Stimulated activated CD4-positive, alpha-beta T cell treated with anti-CD3 and anti-CD28 coated beads, Interleukin-12 subunit alpha, Interleukin-12 subunit beta, amount 100 ng/mL, for 24 hours (primary cell): ENCODE measurements around the gene FRMD1.

Source experiments
- DNase-seq, 2 experiments: peaks; one replicate each; pipeline ENCODE4 v3.0.0-alpha.2; 2020; ENCODE audit warnings: low read depth in 2 of 2

FRMD1 gene

DNA sequence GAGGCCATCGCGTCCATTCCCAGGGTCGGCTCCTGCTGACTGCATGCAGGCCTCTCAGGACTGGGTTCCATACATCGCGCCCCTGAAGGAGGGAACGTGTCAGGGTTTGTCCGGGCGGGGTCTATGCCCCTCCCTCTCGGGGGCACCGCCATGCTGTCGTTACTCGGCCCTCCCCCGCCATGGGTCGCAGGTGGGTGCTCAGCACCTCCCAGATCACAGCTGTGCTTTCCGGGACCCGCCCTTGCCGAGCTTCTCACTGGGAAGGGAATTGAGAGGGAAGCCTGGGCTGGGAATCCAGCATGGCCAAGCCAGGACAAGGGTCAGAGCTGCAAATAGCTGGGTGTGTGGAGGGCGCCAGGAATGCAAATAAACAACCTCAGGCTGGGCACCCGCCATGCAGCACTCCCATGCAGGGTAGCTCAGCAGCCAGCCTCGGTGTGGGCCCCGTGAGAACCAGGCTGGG is at the start of gene FRMD1:
Gene FRMD1 (minus strand): TSS at position 270 of the 463 bp plus-strand sequence. CDS start 118 bp downstream, at position 152.
- no peak for DNase-seq

DNA sequence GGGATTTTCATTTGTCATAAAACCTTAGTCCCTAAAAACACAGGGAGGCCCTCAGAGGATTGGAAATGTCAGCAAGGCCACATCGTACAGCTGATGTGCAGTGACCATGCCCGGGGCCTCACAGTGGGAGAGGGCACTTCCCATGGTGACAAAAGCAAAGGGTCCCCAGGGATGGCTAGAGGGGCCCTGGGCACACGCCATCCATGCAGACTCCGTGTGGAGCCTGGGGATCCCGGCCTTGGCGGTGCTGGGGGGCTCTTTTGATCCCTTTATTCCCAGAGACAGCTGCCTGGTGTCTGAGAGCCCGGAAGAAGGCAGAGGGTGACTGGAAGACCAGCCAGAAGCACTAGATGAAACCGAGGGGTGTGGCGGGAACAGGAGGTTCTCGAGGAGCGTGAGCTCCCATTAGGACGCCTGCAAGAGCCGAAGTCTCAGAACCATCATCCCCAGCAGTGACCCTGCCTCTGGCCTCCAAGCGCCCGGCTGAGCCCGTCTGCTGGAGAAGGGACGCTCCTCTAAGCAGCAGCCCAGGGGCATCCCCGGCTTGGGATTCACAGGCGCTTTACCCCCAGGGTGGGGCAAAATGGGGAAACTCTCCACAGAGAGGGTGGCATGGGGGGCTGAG is 49.1 kb upstream of the FRMD1 start:
- DNase-seq = no peak

- no peak for DNase-seq
These were observed 48.4 kb upstream of the FRMD1 start for GRCh38 chr6:168127384-168127868.

DNA sequence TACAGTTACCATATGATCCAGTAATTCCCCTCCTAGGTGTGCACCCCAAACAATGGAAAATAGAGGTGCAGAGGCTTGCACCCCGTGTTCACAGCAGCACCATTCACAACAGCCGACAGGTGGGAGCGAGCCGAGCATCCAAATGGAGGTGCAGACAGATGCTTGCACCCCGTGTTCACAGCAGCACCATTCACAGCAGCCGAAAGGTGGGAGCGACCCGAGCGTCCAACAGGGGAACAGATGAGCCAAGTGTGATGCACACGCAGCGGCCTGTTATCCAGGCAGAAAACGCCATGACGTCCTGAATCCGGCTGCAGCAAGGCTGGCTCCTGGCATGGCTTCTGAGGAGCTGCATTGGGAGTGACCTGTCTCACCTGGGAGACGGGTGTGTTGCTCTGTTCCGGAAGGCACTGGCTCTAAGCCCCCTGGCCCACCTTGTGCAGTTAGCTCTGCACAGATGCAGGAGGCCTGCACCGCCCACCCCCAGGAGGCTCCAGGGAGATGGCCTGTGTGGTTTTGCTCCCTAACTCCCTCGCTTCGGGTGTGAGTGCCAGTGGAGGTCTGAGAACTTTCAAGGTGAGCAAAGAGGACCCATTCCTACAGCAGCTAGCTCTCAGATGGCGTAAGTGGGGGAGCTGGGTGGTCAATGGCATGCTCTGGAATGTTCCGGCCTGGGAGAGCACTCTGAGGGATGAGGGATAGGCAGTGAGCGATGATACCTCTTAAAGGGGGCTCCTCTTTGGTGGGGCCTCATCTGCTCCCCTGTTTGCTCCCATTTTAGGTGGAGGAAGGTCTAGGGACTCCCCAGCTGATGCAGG is 47.8 kb upstream of the FRMD1 start:
- DNase-seq = no peak

DNA sequence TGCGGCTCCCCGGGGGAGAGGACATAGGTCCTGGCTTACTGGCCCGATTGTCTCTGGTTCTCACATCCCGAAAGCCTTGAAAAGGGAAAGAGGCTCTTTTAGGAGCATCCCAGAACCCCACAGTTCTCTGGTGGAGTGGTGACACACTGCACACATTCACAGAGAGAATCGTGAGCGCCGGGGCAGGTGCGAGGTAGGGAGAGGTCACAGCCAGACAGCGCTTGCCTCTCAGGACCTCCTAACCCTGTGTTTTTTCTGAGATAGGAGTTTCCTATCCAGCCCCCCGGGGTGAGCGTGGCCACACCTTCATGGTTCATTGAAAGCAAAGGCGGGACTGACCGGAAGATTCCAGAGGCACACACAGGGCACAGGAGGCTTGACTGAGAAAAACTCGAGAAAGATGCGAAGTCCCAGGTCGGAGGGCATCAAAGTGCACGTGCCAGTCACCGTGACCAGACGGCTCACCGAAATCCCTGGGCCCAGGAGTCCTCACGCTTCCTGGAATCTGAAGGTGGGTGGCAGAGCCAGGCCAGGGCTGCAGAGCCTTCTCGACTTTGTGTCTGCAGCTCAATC is 46.5 kb upstream of the FRMD1 start:
- no peak for DNase-seq

- DNase-seq = no peak
These were observed 45.9 kb upstream of the FRMD1 start for GRCh38 chr6:168124921-168125320.

GRCh38 chr6:168124158-168124557 is 45.1 kb upstream of the FRMD1 start:
- no peak for DNase-seq

DNA sequence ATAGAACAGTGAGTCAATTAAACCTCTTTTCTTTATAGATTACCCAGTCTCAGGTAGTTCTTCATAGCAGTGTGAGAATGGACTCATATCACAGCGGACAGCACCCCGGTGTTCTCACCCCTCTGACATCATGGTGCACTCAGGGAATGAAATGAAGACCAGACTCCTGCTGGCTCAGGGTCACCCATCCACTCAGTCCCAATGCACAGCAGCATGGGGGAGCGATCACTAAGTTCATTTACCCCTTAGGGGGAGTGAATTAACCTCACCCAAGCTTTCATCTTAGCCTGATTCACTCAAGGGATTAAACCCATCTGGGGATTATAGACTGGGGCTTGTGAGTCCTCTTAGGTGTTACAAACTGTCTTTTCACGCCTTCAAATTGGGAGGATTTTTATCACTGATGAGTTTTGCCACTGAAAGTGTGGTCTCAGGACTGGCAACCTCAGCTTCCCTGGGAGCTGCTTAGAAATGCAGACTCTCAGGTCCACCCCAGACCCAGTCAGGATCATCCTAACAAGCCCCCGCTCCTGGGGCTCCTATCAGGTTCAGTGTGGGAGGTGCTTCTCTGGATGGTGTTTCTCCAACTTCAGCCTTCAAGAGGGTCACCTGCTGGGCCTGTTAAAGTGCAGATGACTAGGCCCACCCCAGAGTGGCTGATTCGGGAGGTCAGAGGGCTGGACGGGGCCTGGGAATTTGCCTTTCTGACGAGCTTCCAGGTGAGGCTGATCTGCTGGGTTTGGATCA is 44.3 kb upstream of the FRMD1 start:
- no peak for DNase-seq

DNA sequence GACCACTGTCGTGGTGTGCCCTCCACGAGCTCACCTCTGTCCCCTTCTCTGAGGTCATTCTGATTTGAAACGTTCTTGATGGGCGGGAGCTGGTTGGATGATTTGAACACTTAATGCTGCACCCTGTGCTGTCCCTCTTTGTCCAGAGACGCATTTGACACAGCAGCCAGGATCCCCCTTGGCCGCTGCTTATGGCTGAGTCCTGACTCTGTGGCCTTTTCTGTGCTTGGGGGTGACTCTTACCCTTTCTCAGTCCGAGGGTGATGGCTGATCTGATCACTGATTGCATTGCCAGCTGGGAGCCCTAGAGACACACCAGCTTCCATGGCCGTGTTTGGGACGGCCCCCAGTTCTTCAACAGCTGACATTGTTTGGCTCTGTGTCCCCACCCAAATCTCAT is 43.5 kb upstream of the FRMD1 start:
- DNase-seq = no peak

GRCh38 chr6:168122011-168122410 is 43.0 kb upstream of the FRMD1 start:
- no peak for DNase-seq

DNA sequence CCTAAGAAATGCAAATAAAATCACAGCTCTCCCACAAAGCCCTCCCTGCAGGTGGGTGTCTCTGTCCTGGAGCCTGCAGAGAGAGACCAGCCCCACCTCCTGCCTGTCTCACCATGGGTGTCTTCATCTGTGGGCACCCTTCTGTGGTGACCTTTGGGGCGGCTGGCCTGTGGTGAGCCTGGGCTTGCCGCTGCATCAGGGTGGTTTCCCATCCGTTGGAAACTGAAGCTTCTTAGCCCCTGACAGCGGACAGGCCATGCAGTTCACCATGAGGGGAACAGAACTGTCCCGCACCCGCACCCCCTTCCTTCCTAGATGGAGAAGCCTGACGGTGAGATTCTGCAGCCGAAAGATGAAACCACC is 42.3 kb upstream of the FRMD1 start:
- DNase-seq = no peak

DNA sequence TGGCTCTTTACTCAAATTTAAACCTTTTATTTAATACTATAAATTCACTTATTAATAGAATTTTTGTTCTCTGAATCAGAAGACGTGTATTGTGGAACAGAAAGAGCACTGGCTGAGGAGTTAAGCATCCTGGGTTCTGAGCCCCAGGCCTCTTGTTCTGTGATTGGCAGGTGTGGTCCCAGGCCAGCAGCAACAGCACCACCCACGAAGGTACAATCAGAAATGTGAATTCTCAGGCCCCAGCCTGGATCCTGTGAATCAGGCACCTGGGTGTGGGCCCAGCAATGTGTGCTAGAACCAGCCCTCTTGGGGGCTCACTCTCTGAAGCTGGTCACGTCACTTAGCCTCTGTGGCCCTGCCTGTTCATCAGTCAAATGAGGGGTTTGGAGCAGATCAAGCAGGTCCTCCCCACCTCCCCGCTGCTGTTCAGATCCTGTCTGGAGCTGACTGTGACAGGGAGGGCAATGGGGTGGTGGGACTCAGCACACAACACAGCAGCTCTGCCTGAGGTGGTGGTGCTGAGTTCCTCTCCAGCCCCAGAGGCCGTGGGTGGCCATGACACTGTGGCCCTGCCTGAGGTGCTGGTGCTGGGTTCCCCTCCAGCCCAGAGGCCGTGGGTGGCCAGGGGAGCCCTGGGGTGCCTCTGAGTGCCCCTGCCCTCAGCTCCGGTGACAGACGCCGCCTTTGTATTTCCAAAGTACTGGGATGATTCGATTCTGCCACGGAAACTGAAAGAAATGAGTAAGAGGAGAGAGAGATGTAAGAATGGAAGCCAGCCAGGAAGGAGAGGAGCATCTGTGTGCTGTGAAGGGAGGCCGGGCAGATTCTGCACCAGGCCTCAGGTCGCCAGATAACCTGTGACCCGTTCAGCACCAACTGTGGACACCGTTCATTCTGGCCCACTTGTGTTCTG is 41.6 kb upstream of the FRMD1 start:
- DNase-seq = no peak

- DNase-seq = no peak
These were observed 40.5 kb upstream of the FRMD1 start for GRCh38 chr6:168119539-168119938.

GRCh38 chr6:168118935-168119334 is 39.9 kb upstream of the FRMD1 start:
- no peak for DNase-seq

GRCh38 chr6:168117942-168118341 is 38.9 kb upstream of the FRMD1 start:
- DNase-seq = no peak

GRCh38 chr6:168116975-168117899 is 38.2 kb upstream of the FRMD1 start:
- DNase-seq = no peak

GRCh38 chr6:168116438-168116974 is 37.5 kb upstream of the FRMD1 start:
- no peak for DNase-seq

- no peak for DNase-seq
These were observed 36.9 kb upstream of the FRMD1 start for GRCh38 chr6:168115748-168116437.

- DNase-seq = no peak
These were observed 34.2 kb upstream of the FRMD1 start for GRCh38 chr6:168113226-168113625.
